ENCODE data around the gene CYP2U1.

CYP2U1 gene

DNA sequence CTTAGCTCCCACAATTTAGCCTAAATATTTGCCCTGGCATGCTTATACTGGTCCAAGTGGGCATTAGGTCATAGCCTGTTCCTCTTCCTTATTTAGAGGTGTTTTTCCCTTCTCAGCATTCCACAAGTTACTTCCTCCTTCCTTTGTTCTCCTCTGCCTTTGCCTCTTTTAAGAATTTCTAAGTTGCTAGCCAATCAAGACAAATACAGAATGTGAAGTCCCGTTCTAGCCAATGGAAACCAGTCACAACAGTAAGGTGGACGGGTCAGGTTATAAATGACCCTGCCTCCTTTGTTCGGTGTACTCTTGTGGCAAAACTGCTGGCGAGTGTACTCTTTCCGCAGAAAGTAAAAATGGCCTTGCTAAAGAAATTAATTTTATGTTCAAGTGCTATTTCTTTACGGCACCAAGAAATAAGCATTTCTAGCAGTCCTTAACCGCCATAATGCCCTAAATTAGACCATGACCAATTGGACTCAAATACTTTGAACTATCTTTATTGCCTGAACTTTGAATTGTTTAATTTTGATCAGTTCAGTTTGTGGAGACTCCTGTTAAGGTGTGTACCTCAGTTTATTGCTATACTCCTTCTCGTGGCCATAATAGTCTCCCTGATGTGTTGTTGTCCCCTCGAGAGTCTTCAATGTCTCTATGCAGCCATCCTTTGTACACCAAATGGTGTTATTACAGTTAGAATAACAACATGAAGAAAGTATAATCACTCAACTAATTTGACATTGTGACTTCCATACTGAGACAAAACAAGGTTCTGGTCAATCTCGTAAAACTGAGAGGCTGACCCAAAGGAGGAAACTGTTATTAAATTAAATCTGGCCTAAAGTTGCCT, 56.8 kb downstream of the CYP2U1 start:
- no peak for DNase-seq (ENCODE audit: low spot score)

DNA sequence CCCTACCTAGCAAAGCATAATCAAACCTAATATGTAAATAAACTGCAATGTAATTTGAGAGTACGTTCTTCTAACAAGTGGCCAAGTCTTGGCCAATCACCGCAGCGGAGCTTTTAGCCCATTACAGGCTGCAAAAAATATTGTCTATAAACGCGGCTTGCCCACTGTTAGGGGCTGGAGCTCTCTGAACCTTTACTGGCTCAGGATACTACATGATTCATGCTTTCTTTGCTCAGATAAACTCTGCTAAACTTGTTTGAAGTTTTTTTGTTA, 57.4 kb downstream of the CYP2U1 start:
- no peak for DNase-seq (ENCODE audit: low spot score)

DNA sequence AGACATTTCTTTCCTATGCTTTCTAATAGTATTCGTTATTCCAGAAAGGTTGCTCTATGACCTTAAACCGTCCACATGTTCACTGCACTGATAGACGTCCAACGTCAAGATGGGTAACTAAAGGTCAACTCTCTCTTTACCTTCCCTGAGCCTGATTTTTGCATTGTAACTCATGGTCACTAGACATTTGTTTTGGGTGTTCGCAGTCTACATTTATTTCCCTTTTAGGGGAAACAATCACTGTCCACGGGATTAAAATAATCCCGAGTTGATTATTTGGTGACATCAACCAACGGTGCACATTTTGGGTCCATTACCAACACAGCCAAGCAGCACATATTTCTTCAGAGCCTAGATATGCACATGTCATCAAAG, 57.8 kb downstream of the CYP2U1 start:
- no peak for DNase-seq (ENCODE audit: low spot score)

DNA sequence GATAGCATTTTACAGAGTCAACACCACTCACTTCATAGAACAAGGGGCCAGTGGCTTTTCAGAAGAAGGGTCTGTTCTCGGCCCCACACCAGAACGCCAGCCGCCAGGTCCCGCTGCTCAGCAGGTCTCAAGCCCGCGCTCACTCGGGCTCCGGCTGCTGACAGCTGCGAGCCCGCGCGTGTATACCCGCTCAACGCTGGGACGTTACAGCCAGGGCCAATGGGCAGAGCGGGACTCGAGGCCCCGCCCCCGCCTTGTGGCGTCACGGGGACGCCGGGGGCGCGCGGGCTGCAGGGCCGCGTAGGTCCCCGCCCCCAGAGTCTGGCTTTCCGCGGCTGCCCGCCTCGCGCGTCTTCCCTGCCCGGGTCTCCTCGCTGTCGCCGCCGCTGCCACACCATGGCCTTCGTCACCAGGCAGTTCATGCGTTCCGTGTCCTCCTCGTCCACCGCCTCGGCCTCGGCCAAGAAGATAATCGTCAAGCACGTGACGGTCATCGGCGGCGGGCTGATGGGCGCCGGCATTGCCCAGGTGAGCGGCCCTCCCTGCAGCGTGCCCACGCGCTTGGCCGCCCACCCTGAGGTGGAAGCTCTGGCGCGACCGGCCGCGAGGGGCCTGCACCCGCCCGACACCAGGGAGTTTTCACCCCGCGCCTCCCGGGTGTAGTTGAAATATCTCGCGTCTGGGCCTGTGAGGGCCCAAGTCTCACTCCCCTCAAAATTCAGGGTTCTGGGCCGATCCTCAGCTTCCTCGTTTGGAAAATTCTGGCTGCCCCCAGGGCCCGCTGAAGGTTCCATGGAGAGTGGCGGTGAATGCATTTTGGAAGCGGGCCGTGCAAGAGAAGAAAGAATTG, 58.4 kb downstream of the CYP2U1 start, which contains the start of gene HADH:
TSS of gene HADH (plus strand) at position 353 of the 850 bp plus-strand sequence. CDS start at position 397, 44 bp downstream.
- DNase-seq (ENCODE audit: low spot score), result peak; percentile 92

DNA sequence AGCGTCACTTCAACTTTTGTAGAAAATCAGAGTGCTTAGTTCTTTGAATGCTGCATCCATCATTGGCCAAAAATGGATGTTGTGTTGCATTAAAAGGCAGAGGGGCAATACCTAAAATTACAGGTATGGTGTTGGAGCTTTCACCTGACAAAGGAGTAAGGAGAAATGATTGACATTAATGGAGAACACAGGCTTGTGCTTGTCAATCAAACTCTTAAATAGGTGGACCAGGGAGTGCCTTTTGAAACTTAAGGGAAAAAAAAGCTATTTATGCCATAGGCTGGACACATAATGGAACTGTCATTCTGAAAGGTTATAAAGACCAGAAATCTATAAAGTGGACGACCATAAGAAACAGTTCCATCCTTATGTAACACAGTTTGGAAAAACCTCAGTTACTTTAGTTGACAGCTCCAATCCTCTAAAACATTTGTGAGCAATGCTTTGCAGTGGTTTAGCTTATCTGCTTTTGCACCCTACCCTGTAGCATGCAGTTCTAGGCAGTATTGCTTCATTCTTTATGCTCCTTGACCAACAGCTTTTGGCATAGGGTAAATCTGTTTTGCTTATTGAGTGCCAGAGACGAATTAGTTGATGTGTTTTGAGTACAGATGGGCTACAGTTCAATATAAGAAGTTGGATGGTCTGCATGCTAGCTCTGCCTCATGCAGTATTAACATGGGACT, 60.7 kb downstream of the CYP2U1 start:
- no peak for DNase-seq (ENCODE audit: low spot score)

DNA sequence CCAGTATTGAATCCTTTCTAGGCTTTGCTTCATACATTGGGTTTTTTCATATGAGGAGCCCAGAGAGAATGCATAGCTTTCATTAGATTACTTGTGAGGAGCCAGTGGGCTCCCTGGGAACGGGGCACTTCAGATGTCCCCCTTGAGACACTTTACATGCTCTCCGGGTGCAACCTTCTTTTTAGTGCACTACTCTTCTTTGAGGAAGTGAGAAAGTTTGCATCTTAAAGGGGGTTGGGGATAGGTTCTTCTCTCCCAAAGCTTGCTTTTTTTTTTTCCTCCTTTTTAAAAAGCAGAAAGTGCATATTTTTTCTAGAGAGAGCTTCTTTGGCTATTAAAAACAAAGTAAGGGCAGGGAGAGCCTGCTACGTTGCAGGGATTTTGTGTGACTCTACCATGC, 62.6 kb downstream of the CYP2U1 start:
- DNase-seq (ENCODE audit: low spot score), result no peak

DNA sequence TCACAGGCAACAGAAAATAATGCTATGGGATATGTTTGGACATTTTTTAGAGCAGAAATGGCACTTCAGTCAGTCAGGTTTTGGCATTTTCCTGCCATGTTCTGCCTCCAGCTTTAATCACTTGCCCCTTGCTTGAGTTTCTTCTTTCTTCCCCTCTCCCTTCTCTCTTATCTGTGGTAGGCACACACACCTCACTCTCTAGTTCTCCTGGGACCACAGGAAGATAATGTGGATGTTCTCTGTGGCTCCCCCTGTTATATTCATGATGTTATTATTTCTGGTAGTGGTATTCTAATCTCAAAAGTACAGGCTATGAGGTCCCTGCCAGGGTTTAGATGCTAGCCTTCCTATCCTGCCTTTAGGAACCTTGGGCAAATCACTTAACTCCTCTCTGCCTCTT, 63.5 kb downstream of the CYP2U1 start:
- no peak for DNase-seq (ENCODE audit: low spot score)

DNA sequence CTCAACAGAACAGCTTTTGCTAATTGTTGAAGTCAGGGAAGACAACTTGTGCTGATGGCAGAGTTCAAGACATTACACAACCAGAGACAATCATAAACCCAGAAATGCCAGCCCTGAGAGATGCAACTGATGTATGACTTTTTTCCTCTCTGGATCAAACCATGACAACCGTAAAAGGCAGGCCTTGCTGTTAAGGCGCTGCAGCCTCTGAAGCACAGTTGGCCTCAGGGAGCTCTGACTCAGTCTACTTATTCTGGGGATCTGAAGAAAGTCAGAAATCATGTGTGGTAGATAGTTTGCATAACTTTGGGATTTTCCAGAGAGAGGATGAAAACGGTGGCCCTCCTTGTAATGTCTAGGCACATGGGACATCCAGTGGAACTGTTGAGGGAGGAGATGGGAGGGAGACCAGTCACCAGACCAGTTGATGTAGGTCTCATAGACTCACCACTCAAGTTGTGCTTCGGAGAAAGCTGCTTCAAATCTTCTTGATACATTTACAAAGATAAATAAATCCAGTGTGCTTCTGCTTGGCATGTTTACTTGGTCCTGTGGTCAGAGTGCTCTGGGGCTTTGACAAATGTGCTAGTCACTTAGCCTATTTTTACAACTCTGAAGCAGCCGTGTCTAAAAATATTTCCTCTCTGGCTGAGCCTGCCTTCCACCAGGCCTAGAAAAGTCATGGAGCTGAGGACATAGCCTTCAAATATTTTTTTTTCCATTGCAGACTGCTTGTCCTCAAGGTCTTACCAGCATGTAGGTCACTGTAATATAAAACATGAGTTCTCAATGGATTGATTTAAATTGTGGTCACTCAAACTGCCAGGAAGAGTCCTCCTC, 65.8 kb downstream of the CYP2U1 start:
- DNase-seq (ENCODE audit: low spot score), result peak; percentile 60

DNA sequence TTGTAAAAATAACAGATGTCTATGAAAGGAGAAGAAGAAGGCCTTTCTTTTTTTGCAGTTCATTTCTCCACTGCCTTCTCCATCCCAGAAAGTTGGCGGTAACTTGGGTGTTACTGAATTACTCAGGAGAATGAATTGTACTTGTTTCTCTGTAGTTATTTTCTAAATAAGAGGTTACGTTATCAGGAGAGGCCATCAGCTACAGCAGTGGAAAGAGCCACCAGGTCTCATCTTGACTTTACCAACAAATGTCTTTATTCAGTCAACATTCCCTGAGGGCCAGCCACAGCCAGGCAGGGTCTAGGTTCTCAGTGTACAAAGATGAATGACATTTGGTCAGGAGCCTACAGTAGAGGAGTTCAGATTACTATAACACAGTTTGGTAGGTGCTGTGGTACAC, 66.4 kb downstream of the CYP2U1 start:
- DNase-seq (ENCODE audit: low spot score), result no peak

DNA sequence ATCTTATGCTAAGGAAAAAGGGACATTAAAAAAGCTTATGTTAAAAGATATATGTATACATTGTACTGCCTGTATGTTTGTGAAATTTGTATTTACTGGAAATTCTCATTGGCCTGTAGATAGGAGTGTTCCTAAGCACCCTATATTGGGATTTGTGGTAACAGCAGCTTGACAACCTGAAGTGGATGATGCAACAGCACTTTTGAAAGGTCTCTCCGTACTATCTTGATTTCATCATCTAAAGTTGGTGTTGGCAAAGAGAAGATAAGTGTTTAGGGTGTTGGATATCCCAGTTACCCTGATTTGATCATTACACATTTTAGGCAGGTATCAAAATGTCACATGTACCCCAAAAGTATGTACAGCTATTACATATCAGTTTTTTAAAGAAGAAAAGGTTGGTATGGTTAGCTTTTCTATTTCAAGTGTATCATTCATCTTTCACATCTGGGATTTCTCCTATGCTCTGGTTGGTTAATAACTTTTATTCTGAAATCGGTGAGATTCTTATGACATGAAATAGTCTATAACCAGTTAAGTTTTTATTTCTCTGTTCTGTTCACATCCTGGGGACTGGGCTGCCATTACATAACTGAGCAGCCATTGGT, 68.7 kb downstream of the CYP2U1 start:
- no peak for DNase-seq (ENCODE audit: low spot score)

DNA sequence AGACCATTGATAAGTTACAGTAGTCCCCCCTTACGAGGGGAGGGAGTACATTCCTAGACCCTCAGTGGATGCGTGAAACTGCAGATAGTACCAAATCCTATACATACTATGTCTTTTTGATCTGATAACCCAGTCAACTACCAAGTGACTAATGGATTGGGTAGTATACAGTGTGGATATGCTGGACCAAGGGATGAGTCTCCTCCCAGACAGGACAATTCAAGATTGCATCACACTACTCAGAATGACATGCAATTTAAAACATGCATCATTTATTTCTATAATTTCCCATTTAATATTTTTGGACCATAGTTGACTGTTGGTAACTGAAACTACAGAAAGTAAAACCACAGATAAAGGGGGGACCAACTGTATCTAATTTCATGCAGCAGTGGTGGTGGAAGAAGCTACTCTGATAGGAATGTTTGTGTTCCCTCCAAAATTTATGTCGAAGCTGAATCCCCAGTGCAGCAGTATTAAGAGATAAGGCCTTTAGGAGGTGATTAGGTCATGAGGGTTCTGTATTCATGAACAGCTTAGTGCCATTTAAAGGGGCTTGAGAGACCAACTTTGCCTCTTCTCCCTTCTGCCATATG, 70.3 kb downstream of the CYP2U1 start:
- DNase-seq (ENCODE audit: low spot score), result no peak

Measured in hepatic stellate cell (primary cell).